CD4-positive, alpha-beta T cell treated with Interleukin-21 for 1 hour (primary cell): ENCODE measurements around the gene ARHGAP6.

Source experiments
- DNase-seq: peaks from one replicate; pipeline ENCODE4 v3.0.0-alpha.2; 2020

ARHGAP6 gene

DNA sequence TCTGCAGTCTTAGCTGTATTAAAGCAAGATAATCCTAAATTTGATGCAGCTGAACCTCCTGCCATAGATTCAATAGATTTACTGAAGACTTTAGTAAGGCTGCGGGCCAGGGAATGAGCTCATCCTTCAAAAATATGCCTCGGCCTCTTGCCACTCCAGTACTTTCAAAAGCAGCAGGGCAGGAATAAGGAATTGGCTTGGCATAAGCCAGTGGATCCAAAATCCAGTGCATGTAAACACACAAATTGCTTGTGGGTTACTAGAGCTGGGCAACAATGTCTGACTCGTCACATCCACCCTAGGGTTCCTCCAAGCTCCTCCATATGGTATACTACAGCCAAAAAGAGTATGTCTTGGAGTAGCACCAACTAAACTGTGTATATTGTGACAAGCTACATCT is 207.6 kb downstream of the ARHGAP6 start:
- DNase-seq: no peak

DNA sequence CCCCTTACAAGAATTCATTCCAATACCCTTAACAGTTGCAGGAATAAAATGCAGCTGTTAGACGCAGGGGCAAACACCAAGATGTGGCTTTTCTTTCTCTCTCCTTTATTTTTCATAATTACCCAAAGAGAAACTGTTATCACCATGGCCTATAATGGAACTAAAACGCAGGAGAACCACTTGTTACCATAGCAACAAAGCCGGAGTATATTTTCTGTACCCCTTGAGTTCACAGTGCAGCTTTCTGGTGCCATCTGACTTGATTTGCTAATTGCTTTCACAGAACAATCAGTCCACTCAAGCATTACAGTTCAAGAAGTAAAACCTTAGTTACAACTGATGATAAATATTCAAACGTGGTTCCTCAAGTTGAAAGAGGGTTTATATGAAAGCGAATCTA is 214.6 kb downstream of the ARHGAP6 start:
- DNase-seq: no peak

DNA sequence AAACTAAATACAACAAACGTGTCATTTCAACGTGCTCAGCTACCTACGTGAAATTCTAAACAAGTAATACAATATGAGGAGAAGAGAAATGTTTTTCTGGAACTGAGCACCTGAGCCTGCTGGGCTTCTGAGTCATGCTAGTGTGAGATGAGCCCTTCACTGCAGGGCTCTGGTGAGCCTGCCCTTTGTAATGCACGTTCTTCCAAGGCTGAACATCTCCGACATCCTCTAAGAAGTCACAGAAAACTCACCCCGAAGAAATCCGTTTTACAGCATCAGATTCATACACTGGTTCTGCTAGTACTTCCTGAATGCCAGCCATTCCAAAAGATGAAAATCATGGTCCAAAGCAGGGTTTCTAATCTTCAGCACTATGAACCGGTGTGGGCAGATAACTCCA is 215.4 kb downstream of the ARHGAP6 start:
- DNase-seq: no peak

- DNase-seq: no peak
Observed at GRCh38 chrX:11449613-11450012, 216.1 kb downstream of the ARHGAP6 start.

GRCh38 chrX:11447418-11447817 is 218.3 kb downstream of the ARHGAP6 start:
- no peak for DNase-seq

DNA sequence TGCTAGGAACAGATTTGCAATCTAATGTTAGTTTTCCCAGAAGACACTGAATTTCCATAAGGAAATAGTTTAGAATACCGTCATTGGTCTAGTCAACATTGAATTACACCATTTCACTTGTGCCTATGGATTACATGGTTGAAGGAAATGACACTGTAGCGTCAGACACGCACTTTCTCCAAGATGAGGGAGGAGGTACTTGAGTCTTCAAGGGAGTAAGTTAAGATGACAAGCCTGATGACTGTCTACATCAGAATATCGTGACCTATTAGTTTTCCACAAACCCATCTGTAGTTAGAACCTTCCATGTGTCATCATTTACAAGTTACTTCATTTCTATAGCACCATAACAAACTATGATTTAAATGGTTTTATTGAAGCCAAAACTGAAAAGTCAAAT is 218.8 kb downstream of the ARHGAP6 start:
- DNase-seq: no peak

DNA sequence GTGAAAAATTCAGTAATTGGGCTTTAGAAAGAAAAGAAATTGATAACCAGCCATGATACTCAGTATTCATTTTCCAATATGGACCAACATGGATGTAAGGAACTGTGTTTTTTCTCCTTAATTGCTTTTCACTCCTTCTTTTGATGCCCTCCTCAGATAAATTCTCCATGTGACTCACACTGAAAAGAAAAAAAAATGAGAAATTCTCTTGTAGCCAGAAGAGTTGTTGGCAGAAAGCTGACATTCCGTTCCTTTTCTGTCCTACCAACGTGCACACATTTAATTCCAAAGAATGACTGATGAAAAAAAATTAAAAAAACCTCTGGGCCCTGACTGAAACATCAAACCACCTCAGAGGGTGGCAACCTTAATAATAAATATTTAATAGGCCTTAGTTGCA is 219.4 kb downstream of the ARHGAP6 start:
- no peak for DNase-seq

DNA sequence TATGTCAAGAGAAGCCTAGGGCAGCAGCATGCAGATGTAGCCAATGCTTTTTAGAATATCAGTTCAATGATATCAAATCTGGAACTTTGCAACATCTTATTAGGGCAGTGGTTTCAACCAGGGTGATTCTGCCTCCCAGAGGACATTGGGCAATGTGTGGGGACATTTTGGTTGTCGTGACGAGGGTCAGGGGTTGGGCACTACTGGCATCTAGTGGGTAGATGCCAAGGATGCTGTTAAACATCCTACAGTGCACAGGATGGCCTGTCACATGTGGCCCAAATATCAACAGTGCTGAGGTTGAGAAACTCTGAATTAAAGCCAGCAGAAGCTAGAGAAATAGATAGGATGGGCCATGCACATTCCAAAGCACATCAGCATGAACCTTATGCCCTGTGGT is 220.2 kb downstream of the ARHGAP6 start:
- no peak for DNase-seq

DNA sequence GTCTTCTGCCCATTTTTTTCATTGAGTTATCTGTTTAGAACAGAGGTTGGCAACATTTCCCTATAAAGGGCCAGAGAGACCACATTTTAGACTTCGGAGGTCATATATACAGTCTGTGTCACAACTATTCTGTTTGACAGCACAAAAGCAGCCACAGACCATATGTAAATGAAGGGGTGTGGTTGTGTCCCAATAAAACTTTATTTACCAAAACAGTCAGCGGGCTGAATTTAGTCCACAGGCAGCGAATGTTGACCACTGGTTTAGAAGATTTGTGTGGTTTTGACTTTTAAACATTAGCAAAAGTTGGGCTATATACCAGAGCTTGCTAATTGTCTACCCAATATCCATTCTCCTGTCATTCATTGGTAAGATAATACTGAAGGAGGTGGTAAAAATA is 221.7 kb downstream of the ARHGAP6 start:
- DNase-seq: no peak

DNA sequence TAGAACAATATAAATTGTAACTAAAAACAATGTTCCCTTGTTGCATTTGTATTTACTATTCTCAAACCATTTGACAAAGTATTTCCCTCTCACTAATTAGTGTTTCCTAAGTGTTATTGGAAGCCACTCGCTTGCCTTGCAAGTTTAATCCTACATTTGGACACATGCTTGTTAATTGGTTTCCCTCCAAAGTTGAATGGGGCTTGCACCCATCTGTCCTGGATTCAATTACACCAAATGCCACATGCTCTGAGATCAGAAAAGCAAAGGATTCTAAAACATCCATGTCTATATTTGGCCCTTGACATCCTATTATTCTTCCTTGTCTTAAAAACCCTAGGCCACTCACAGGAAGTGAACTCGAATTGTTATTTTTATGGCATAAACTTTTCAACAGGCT is 225.9 kb downstream of the ARHGAP6 start:
- DNase-seq: no peak

DNA sequence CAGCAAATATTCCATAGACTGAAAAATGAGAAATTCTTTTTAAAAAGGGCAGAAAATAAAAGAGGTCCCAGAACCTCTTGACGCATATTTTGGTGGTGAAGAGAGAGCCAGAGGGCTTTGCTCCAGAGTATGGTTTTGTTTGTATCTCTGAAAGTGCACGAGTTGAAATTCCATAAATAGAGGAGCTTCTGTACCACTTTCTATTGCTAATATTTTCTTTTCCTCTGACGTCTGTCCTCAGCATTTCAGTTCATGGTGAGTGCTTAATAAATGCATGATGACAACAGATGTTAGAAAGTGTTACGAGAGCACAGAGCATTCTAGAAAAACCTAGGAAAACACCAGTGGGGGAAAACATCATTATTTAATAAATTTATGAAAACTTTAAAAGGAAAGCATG is 227.0 kb downstream of the ARHGAP6 start:
- DNase-seq: no peak

DNA sequence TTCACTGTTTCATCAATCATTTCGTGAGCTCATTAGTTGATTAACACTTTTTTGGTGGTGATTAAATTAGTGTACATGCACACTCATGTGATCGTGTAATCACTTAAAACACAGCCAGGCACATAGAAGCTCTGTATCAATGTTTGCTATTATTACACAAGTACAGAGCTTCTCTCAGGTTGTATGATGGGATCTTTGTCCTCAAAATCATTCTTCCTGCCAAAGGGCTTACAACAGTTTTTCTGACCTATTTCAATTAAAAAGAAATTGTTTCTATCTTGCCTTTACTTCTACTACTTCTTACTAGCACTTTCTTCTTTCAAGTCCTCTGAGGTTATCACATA is 227.4 kb downstream of the ARHGAP6 start:
- no peak for DNase-seq

- DNase-seq: no peak
Observed at GRCh38 chrX:11437642-11438379, 227.9 kb downstream of the ARHGAP6 start.

GRCh38 chrX:11435568-11435967 is 230.2 kb downstream of the ARHGAP6 start:
- no peak for DNase-seq

DNA sequence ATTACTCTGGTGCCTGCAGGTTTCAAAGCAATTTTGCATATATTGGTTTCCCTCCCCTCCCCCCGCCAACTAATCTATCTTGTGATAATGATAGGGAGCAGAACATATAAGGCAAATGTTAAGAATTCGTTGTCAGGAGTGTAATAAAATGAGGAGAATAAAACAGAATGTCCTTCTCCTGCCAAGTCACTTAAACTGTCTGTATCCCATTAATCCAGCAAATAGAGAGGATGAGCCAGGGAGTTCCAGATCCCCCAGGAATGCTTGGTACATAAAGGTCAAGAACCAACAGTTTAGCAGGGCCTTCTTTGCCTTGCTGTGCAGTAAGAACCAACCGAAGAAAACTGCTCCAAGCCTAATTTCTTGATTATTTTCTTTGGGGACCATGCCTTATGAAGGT is 231.1 kb downstream of the ARHGAP6 start:
- DNase-seq: no peak

- no peak for DNase-seq
Observed at GRCh38 chrX:11431786-11432185, 233.9 kb downstream of the ARHGAP6 start.

DNA sequence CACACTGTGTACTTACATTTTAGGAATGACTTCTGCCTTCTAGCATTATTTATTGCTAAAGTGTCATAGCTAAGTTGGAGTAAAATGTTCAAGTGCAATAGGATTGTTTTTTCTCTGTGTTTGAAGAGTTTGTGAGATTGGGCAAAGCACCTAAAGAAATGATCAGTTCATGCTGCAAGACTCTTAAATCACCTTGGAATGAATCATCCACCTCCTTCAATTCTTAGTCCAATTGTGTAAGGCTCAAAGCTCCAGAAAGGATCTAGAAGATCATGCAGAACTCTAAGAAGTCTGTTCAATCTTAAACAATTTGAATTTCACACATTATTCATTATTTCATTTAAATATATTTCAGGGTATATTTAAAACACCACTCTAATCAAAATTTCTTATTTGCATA is 235.4 kb downstream of the ARHGAP6 start:
- no peak for DNase-seq

DNA sequence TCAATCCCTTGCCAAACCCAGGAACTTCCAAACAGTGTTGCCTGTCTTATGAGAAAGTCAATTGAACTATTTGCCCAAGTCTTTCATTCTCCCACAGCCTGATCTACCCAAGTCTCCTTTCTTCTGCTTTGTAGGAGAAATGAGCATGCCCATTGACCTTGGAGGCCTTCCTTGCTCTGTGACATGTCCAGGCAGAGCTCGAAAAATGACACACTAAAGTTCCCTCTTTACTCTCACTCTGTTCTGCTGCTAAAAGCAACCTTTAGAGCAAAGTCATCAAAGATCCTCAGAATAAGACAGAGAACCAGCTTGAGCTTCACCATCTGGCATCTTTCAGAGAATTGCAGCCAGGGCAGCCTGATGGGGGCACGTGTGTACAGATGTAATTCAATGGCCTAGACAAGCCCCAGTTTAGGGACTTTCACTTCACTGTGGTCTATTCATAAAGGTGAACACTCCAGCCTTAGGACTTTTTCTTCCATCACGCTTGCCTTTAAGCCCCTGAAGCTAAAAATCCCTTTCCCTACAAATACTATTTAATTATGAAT is 236.1 kb downstream of the ARHGAP6 start:
- no peak for DNase-seq

GRCh38 chrX:11427453-11428071 is 238.2 kb downstream of the ARHGAP6 start:
- no peak for DNase-seq

- DNase-seq: no peak
Observed at GRCh38 chrX:11426712-11427452, 238.8 kb downstream of the ARHGAP6 start.

GRCh38 chrX:11424903-11425674 is 240.6 kb downstream of the ARHGAP6 start:
- DNase-seq: no peak

DNA sequence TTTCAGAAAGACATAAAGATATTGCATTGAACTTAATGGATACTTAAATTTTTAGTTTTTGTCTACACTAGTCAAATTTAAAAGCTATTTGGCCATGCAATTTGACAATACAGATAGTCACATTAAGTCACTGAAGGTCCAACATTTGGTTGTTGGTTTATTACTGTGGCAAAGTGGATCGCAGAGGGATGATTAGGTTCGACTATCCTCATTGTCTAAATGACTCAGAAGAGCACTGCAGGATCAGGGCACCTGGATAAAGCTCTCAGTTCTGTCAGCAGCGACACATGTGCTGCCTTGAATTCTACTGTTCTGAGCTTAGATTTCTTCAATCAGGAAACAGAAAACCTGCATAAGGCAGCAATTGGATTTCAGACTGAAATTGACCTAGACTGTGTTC is 241.8 kb downstream of the ARHGAP6 start:
- no peak for DNase-seq

- no peak for DNase-seq
Observed at GRCh38 chrX:11423362-11423818, 242.3 kb downstream of the ARHGAP6 start.
